GM20431 (cell line): ENCODE data around the gene GFOD2.

Source experiments
- in situ Hi-C: fragments of 300-500 bp; cut with MseI, MboI; formaldehyde crosslinking; loops from one replicate; pipeline ENCODE4 v1.15.0; 2020; ENCODE audit warnings: low sequenced_read_pairs; ENCODE audit not compliant: unreplicated experiment

GFOD2 gene

GRCh38 chr16:67661886-67662652 lies 57.0 kb downstream of the GFOD2 start:
- in situ Hi-C loops: no loop called here

- in situ Hi-C loops: no loop called here
Measured at GRCh38 chr16:67661101-67661761, 57.9 kb downstream of the GFOD2 start.

- in situ Hi-C loops: no loop called here
Measured at GRCh38 chr16:67660564-67661028, 58.5 kb downstream of the GFOD2 start, which contains the start of gene PARD6A. Gene PARD6A (plus strand): TSS chr16:67660960. CDS start chr16:67661039, 79 bp downstream.

GRCh38 chr16:67659675-67660563 lies 59.2 kb downstream of the GFOD2 start, which contains the start of gene ACD:
Gene ACD (minus strand): TSS chr16:67660260. CDS start chr16:67660220, 40 bp downstream.
- in situ Hi-C loops: loop anchor here (10.0 kb wide), 1 partner anchor 115 kb away; no protein-coding TSS in a partner anchor

- in situ Hi-C loops: loop anchor here (10.0 kb wide), 1 partner anchor 114 kb away; no protein-coding TSS in a partner anchor
Measured at GRCh38 chr16:67658849-67659674, 60.1 kb downstream of the GFOD2 start.

- in situ Hi-C loops: loop anchor here (10.0 kb wide), 1 partner anchor 113 kb away; no protein-coding TSS in a partner anchor
Measured at GRCh38 chr16:67657751-67658518, 61.2 kb downstream of the GFOD2 start.

- in situ Hi-C loops: loop anchor here (10.0 kb wide), 1 partner anchor 112 kb away; no protein-coding TSS in a partner anchor
Measured at GRCh38 chr16:67657017-67657608, 62.0 kb downstream of the GFOD2 start.

- in situ Hi-C loops: loop anchor here (10.0 kb wide), 1 partner anchor 112 kb away; no protein-coding TSS in a partner anchor
Measured at GRCh38 chr16:67656344-67657016, 62.6 kb downstream of the GFOD2 start.

- in situ Hi-C loops: loop anchor here (10.0 kb wide), 1 partner anchor 111 kb away; no protein-coding TSS in a partner anchor
Measured at GRCh38 chr16:67655363-67655762, 63.8 kb downstream of the GFOD2 start.

- in situ Hi-C loops: loop anchor here (10.0 kb wide), 1 partner anchor 110 kb away; no protein-coding TSS in a partner anchor
Measured at GRCh38 chr16:67654403-67654911, 64.7 kb downstream of the GFOD2 start.

GRCh38 chr16:67653789-67654402 lies 65.2 kb downstream of the GFOD2 start:
- in situ Hi-C loops: loop anchor here (10.0 kb wide), 1 partner anchor 109 kb away; no protein-coding TSS in a partner anchor

GRCh38 chr16:67653128-67653788 lies 65.9 kb downstream of the GFOD2 start:
- in situ Hi-C loops: loop anchor here (10.0 kb wide), 1 partner anchor 108 kb away; no protein-coding TSS in a partner anchor

GRCh38 chr16:67652578-67653127 lies 66.5 kb downstream of the GFOD2 start:
- in situ Hi-C loops: loop anchor here (10.0 kb wide), 1 partner anchor 108 kb away; no protein-coding TSS in a partner anchor

GRCh38 chr16:67651847-67652246 lies 67.3 kb downstream of the GFOD2 start:
- in situ Hi-C loops: loop anchor here (10.0 kb wide), 1 partner anchor 107 kb away; no protein-coding TSS in a partner anchor

GRCh38 chr16:67651039-67651438 lies 68.1 kb downstream of the GFOD2 start:
- in situ Hi-C loops: loop anchor here (10.0 kb wide), 1 partner anchor 106 kb away; no protein-coding TSS in a partner anchor
